Endothelial cell of umbilical vein (primary cell): Measurements from ENCODE around the gene COX7A1.

ENCODE experiments used
- CTCF ChIP-seq, 2 donors: IDR thresholded peaks; 1 replicate in 1 of 2; 2 replicates in 1 of 2; pipeline ENCODE4 v1.5.1; 2011; ENCODE audit warnings: low read length in 2 of 2, mild to moderate bottlenecking in 2 of 2, moderate library complexity in 2 of 2, control low read depth in 1 of 2, inconsistent platforms in 1 of 2, low read depth in 1 of 2; ENCODE audit not compliant: insufficient read depth in 1 of 2; ENCODE audit errors: extremely low read depth in 1 of 2
- EZH2 ChIP-seq: IDR thresholded peaks from 2 replicates; pipeline ENCODE4 v1.6.1; 2012; ENCODE audit warnings: borderline replicate concordance, low read depth, mild to moderate bottlenecking, moderate library complexity, low read length, inconsistent platforms; ENCODE audit not compliant: severe bottlenecking
- JUN ChIP-seq: IDR thresholded peaks from 2 replicates; pipeline ENCODE4 v1.6.1; 2011; ENCODE audit warnings: borderline replicate concordance, low read depth; ENCODE audit not compliant: insufficient read length, insufficient read depth
- MAX ChIP-seq: IDR thresholded peaks from 2 replicates; pipeline ENCODE4 v1.6.1; 2011; ENCODE audit not compliant: insufficient read depth, insufficient read length
- POLR2A ChIP-seq: IDR thresholded peaks from 2 replicates; pipeline ENCODE4 v1.6.1; 2012; ENCODE audit warnings: low read depth, mild to moderate bottlenecking, control low read depth, low read length
- POLR2AphosphoS5 ChIP-seq: IDR thresholded peaks from 2 replicates; pipeline ENCODE4 v1.6.1; 2012; ENCODE audit warnings: low read depth, mild to moderate bottlenecking, control low read depth, low read length, moderate library complexity; ENCODE audit not compliant: insufficient read depth

GRCh38 chr19:36103842-36104552 is 48.2 kb downstream of the COX7A1 start:
- no peak for TF ChIP-seq MAX
- TF ChIP-seq POLR2AphosphoS5: no peak
- no peak for TF ChIP-seq JUN
- no peak for TF ChIP-seq CTCF (IDR thresholded peaks at IDR 0.05; ENCODE audit: extremely low read depth in 1 of 2, insufficient read depth in 1 of 2, low read depth in 1 of 2, low read length in 2 of 2)
- TF ChIP-seq POLR2A: no peak
- TF ChIP-seq EZH2: no peak
